ENCODE measurements around the gene PRB3.

GRCh38 chr12:11307143-11307542 is 37.6 kb upstream of the PRB3 start:
- TF ChIP-seq CTCF (IDR thresholded peaks at IDR 0.05): no peak
- no peak for TF ChIP-seq POLR2A (IDR thresholded peaks at IDR 0.05)

All from upper lobe of left lung (tissue), 4 donors.